Cardiac muscle cell (in vitro differentiated cells and primary cell): ENCODE data around the gene S100A14. TPM values are rescaled to one million over a fixed set of nuclear protein-coding genes. Genes with fewer than 3 reads are reported as not detected.
A peak's percentile ranks its signal among the peaks of the same experiment; 100 is the strongest.

Experiments
- DNase-seq, 2 donors: peaks; one replicate each; pipeline versions ENCODE4 v3.0.0 to v3.0.0-alpha.2; 2010 to 2017; ENCODE audit warnings: low read depth in 1 of 2, low spot score in 1 of 2
- H3K27ac ChIP-seq: fragments of 200-600 bp; sonication (generic); 2 replicates; pipeline ENCODE4 v1.5.1; 2016
- H3K27me3 ChIP-seq: fragments of 200-600 bp; sonication (generic); 2 replicates; pipeline ENCODE4 v1.6.0; 2016; ENCODE audit warnings: control low read depth
- H3K36me3 ChIP-seq: fragments of 200-600 bp; sonication (generic); 2 replicates; pipeline ENCODE4 v1.5.1; 2016; ENCODE audit warnings: control low read depth
- H3K4me1 ChIP-seq: fragments of 200-600 bp; sonication (generic); 2 replicates; pipeline ENCODE4 v1.8.1; 2017; ENCODE audit warnings: low read depth, mild to moderate bottlenecking, mixed run types
- H3K4me3 ChIP-seq: fragments of 200-600 bp; sonication (generic); 2 replicates; pipeline ENCODE4 v1.5.1; 2016; ENCODE audit warnings: mild to moderate bottlenecking
- H3K9me3 ChIP-seq: fragments of 200-600 bp; sonication (generic); 2 replicates; pipeline ENCODE4 v1.5.1; 2017; ENCODE audit warnings: low read depth, mild to moderate bottlenecking, control low read depth
- polyA plus RNA-seq: library from polyadenylated mRNA; unstranded; fragments of >200 nt; fragmentation: Nextera tagmentation; extraction: Ambion mirVana; gene quantifications from 2 replicates; pipeline ENCODE4 v1.2.1, GENCODE V29; 2016
- total RNA-seq: library from RNA; depleted of rRNA; stranded (reverse); fragments of >200 nt; gene quantifications from 2 replicates; pipeline ENCODE4 v1.2.3, GENCODE V29; 2016
- TF ChIP-seq, protein P1 (sequence below): IDR thresholded peaks from 2 replicates; pipeline ENCODE4 v1.5.1; 2012; ENCODE audit warnings: low read depth, mild to moderate bottlenecking, low read length

Gene S100A14
- total and polyA plus RNA-seq, 2 experiments from 2014 or later = 0.51 to 0.70 TPM

DNA sequence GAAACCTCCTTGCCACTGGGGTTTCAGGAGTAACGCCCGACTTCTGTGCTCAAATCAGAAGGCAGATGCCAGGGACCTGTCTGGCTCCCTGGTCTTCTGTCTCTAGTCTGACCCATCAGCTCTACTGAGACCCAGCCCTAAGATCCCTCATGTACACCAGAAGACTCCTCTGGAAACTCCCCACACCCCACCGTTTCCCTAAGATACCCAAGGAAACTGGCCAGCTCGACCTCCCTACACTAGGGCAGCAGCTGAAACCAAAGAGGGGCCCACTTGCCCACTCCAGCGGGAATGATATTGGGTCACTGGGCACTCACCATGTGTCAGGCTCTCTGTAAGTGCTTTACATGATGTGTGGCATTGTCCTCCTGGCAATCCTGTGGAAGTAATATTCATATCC is 2.7 kb downstream of the S100A14 start:
- Histone ChIP-seq H3K36me3 (no peaks in the 10 kb centered on the region), H3K9me3 (no peaks in the 10 kb centered on the region), H3K27ac (no peak overlapping the region), H3K4me3 (no peak overlapping the region), H3K27me3 (no peaks in the 10 kb centered on the region), H3K4me1 (peaks cover 33% of the 10 kb centered on the region)
- DNase-seq = no peak
- TF ChIP-seq, protein P1, sequence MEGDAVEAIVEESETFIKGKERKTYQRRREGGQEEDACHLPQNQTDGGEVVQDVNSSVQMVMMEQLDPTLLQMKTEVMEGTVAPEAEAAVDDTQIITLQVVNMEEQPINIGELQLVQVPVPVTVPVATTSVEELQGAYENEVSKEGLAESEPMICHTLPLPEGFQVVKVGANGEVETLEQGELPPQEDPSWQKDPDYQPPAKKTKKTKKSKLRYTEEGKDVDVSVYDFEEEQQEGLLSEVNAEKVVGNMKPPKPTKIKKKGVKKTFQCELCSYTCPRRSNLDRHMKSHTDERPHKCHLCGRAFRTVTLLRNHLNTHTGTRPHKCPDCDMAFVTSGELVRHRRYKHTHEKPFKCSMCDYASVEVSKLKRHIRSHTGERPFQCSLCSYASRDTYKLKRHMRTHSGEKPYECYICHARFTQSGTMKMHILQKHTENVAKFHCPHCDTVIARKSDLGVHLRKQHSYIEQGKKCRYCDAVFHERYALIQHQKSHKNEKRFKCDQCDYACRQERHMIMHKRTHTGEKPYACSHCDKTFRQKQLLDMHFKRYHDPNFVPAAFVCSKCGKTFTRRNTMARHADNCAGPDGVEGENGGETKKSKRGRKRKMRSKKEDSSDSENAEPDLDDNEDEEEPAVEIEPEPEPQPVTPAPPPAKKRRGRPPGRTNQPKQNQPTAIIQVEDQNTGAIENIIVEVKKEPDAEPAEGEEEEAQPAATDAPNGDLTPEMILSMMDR = no peak

GRCh38 chr1:153612755-153613331 is 3.3 kb downstream of the S100A14 start, which contains the start of gene S100A16:
Gene S100A16 (minus strand): TSS chr1:153613137. CDS start chr1:153608151, 4,986 bp downstream.
- H3K27ac ChIP-seq = peak within 1 kb of the TSS; percentile 70
- no peaks in the 10 kb centered on the region for H3K9me3 ChIP-seq
- TF ChIP-seq, protein P1 = no peak
- DNase-seq = peak; percentile 71 to 75
- H3K4me1 ChIP-seq = peaks cover 33% of the 10 kb centered on the region
- H3K36me3 ChIP-seq = no peaks in the 10 kb centered on the region
- peak within 1 kb of the TSS; percentile 50 for H3K4me3 ChIP-seq
- no peaks in the 10 kb centered on the region for H3K27me3 ChIP-seq

GRCh38 chr1:153612111-153612754 is 3.9 kb downstream of the S100A14 start:
- H3K27ac ChIP-seq = peak overlapping the region; percentile 70
- peaks cover 33% of the 10 kb centered on the region for H3K4me1 ChIP-seq
- H3K9me3 ChIP-seq = no peaks in the 10 kb centered on the region

GRCh38 chr1:153611356-153611755 is 4.8 kb downstream of the S100A14 start:
- peaks cover 33% of the 10 kb centered on the region for H3K4me1 ChIP-seq
- no peak overlapping the region for H3K4me3 ChIP-seq

More at GRCh38 chr1:153612111-153612754, 3.9 kb downstream of the S100A14 start:
- no peaks in the 10 kb centered on the region for H3K27me3 ChIP-seq
- no peaks in the 10 kb centered on the region for H3K36me3 ChIP-seq
- no peak for DNase-seq
- TF ChIP-seq, protein P1 = no peak
- peak overlapping the region; percentile 50 for H3K4me3 ChIP-seq

GRCh38 chr1:153610811-153611301 is 5.3 kb downstream of the S100A14 start:
- Histone ChIP-seq H3K27ac (no peak overlapping the region), H3K4me3 (no peak overlapping the region), H3K4me1 (peaks cover 33% of the 10 kb centered on the region), H3K9me3 (no peaks in the 10 kb centered on the region), H3K36me3 (no peaks in the 10 kb centered on the region), H3K27me3 (no peaks in the 10 kb centered on the region)
- TF ChIP-seq, protein P1 = no peak
- no peak for DNase-seq

More at GRCh38 chr1:153611356-153611755, 4.8 kb downstream of the S100A14 start:
- Histone ChIP-seq H3K27ac (no peak overlapping the region), H3K9me3 (no peaks in the 10 kb centered on the region), H3K36me3 (no peaks in the 10 kb centered on the region), H3K27me3 (no peaks in the 10 kb centered on the region)
- TF ChIP-seq, protein P1 = no peak
- DNase-seq = no peak
